NT2/D1 (cell line): Measurements from ENCODE around the gene CNNM1.

ENCODE experiments used
- DNase-seq: peaks from one replicate; pipeline ENCODE4 v3.0.0-alpha.2; 2011; ENCODE audit warnings: low read depth, low spot score
- H3K27me3 ChIP-seq: 2 replicates; pipeline ENCODE4 v1.6.0; 2011; ENCODE audit warnings: mild to moderate bottlenecking; ENCODE audit not compliant: insufficient read length, insufficient read depth
- H3K36me3 ChIP-seq: 2 replicates; pipeline ENCODE4 v1.6.1; 2011; ENCODE audit warnings: mild to moderate bottlenecking, low read length, mixed read lengths; ENCODE audit not compliant: insufficient read depth, insufficient read length
- H3K4me1 ChIP-seq: 2 replicates; pipeline ENCODE4 v1.5.1; 2011; ENCODE audit not compliant: insufficient read depth, insufficient read length
- H3K4me3 ChIP-seq: 2 replicates; pipeline ENCODE4 v1.5.1; 2011; ENCODE audit warnings: low read depth; ENCODE audit not compliant: insufficient read length
- H3K9ac ChIP-seq: 2 replicates; pipeline ENCODE4 v1.6.0; 2011; ENCODE audit warnings: low read depth; ENCODE audit not compliant: insufficient read length
- H3K9me3 ChIP-seq: 2 replicates; pipeline ENCODE4 v1.5.1; 2011; ENCODE audit warnings: mild to moderate bottlenecking, low read length; ENCODE audit not compliant: insufficient read depth
- SUZ12 ChIP-seq: IDR thresholded peaks from 2 replicates; pipeline ENCODE4 v1.6.1; 2011; ENCODE audit not compliant: insufficient read length, insufficient read depth; ENCODE audit errors: extremely low read depth
- YY1 ChIP-seq: IDR thresholded peaks from 2 replicates; pipeline ENCODE4 v1.6.1; 2011; ENCODE audit not compliant: insufficient read length, insufficient read depth
- ZNF274 ChIP-seq: IDR thresholded peaks from 2 replicates; pipeline ENCODE4 v1.6.1; 2011; ENCODE audit warnings: mild to moderate bottlenecking, low read depth, low read length

Gene CNNM1

GRCh38 chr10:99422529-99423096 lies 93.5 kb downstream of the CNNM1 start:
- H3K27me3 ChIP-seq = no peaks in the 10 kb centered on the region
- H3K36me3 ChIP-seq = peaks cover 49% of the 10 kb centered on the region
- no peak overlapping the region for H3K9ac ChIP-seq
- H3K4me1 ChIP-seq = no peaks in the 10 kb centered on the region
- no peak for DNase-seq
- no peak for TF ChIP-seq ZNF274
- H3K4me3 ChIP-seq = no peak overlapping the region
- H3K9me3 ChIP-seq = no peaks in the 10 kb centered on the region

GRCh38 chr10:99424656-99425055 lies 95.5 kb downstream of the CNNM1 start:
- H3K4me3 ChIP-seq = no peak overlapping the region
- no peaks in the 10 kb centered on the region for H3K9me3 ChIP-seq
- H3K4me1 ChIP-seq = no peaks in the 10 kb centered on the region
- no peak for DNase-seq
- no peak overlapping the region for H3K9ac ChIP-seq
- no peak for TF ChIP-seq SUZ12
- no peak for TF ChIP-seq YY1
- no peak for TF ChIP-seq ZNF274
- no peaks in the 10 kb centered on the region for H3K27me3 ChIP-seq
- peaks cover 37% of the 10 kb centered on the region for H3K36me3 ChIP-seq

- TF ChIP-seq ZNF274 (no peak), SUZ12 (no peak), YY1 (no peak)
- no peaks in the 10 kb centered on the region for H3K9me3 ChIP-seq
- H3K4me3 ChIP-seq = no peak overlapping the region
- no peaks in the 10 kb centered on the region for H3K4me1 ChIP-seq
- peaks cover 31% of the 10 kb centered on the region for H3K36me3 ChIP-seq
- no peak for DNase-seq
- no peaks in the 10 kb centered on the region for H3K27me3 ChIP-seq
- no peak overlapping the region for H3K9ac ChIP-seq
Measured at GRCh38 chr10:99425204-99425603, 96.0 kb downstream of the CNNM1 start.

- Histone ChIP-seq H3K9ac (no peak overlapping the region), H3K4me1 (no peaks in the 10 kb centered on the region), H3K9me3 (no peaks in the 10 kb centered on the region), H3K36me3 (peaks cover 20% of the 10 kb centered on the region), H3K27me3 (no peaks in the 10 kb centered on the region), H3K4me3 (no peak overlapping the region)
- DNase-seq = no peak
- TF ChIP-seq YY1 = no peak
- no peak for TF ChIP-seq ZNF274
- TF ChIP-seq SUZ12 = no peak
Measured at GRCh38 chr10:99426689-99427088, 97.5 kb downstream of the CNNM1 start.

DNA sequence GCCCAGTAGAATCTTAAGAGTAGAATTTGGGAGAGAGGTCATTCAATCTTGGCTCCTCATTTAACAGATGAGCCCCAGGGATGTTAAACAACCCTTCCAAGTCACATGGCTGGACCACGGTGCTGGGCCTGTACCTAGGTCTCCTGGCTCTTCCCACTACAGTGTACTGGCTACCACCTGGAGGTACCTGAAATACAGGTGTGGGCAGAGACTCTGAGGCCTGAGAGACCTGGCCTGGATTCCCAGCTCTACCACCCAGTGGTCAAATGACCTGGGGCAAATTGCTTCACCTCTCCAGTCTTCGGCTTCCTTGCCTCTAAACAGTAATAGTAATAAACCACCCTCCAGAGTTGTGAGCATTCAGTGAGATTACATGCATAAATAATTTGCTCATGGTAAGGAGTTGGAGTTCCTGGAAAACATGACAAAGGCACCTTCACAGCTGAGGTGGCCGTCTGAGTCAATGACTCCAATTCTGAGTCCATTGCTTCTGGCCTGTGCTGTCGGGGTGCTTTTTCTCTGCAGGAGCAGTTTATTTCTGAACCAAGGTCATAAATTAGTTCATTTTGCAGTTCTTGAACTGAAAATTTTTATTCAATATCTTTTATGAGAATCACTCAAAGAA lies 98.5 kb downstream of the CNNM1 start:
- Histone ChIP-seq H3K9ac (no peak overlapping the region), H3K9me3 (no peaks in the 10 kb centered on the region), H3K27me3 (no peaks in the 10 kb centered on the region), H3K4me3 (no peak overlapping the region), H3K36me3 (peaks cover 20% of the 10 kb centered on the region), H3K4me1 (no peaks in the 10 kb centered on the region)
- TF ChIP-seq ZNF274 (no peak), SUZ12 (no peak), YY1 (no peak)
- no peak for DNase-seq

DNA sequence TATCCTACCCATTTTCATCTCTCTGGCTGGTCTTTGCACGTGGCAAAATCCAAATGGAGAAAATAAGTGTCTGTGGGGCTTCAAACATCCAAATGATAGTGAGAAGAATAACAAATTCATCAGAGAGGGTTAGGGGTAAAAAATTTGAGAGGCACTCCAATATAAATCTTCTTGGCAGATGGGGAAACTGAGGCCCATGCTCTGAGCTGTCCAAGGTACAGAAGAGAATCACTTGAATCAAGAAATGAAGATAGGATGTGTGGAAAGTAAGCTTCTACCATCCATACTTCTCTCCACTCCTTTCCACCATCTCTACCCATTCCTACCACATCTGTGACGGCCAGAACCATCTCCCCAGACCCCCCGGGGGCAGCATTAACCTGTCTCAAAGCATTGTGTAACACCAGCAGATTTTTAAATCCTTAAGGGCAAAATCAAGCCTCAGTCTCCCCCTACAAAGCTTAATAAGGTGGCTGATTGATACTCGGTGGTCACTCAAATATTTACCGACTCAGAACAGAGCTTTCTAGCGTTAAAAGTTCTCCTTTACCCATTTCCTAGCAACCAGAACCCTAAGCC lies 100.5 kb downstream of the CNNM1 start:
- no peak for DNase-seq
- peak overlapping the region; percentile 90 for H3K9ac ChIP-seq
- peaks cover 27% of the 10 kb centered on the region for H3K36me3 ChIP-seq
- no peaks in the 10 kb centered on the region for H3K27me3 ChIP-seq
- H3K4me3 ChIP-seq = peak overlapping the region; percentile 88
- no peaks in the 10 kb centered on the region for H3K9me3 ChIP-seq
- H3K4me1 ChIP-seq = no peaks in the 10 kb centered on the region
- no peak for TF ChIP-seq ZNF274
- no peak for TF ChIP-seq SUZ12
- no peak for TF ChIP-seq YY1

DNA sequence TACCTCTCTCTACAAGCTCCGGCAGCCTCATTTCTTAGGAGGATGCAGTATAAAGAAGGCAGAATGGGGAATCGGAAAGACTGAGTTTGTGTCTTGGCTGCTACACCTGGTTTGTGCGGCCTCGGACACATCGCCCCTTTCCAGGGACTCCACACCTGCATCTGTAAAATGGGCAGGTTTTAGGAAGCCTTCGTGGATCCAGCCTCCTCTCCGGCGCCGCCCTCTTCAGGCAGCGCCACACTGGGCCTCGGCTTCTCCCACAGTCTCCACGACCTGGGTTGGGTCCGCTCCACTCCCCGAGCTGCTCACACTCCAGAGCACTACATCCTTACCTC lies 100.9 kb downstream of the CNNM1 start:
- H3K9ac ChIP-seq = peak overlapping the region; percentile 90
- TF ChIP-seq SUZ12 = no peak
- TF ChIP-seq ZNF274 = no peak
- TF ChIP-seq YY1 = no peak
- H3K27me3 ChIP-seq = no peaks in the 10 kb centered on the region
- DNase-seq = no peak
- H3K9me3 ChIP-seq = no peaks in the 10 kb centered on the region
- peaks cover 22% of the 10 kb centered on the region for H3K36me3 ChIP-seq
- no peaks in the 10 kb centered on the region for H3K4me1 ChIP-seq
- H3K4me3 ChIP-seq = peak overlapping the region; percentile 88
